OCI-LY7 (cell line): ENCODE measurements around the gene COL4A1. TPM values are rescaled to one million over a fixed set of nuclear protein-coding genes. Genes with fewer than 3 reads are reported as not detected.

Source experiments
- BruUV-seq: library from RNA; stranded (reverse); fragments of 400-500 nt; replicated peaks from 2 replicates; lab custom pipeline; 2021; lab: Mats Ljungman, UMichigan
- CTCF ChIA-PET: fragments of 300-600 bp; sonication (Branson Sonifier 250); formaldehyde crosslinking; loops from one replicate; lab custom pipeline; 2022; ENCODE audit warnings: antibody characterized with exemption; ENCODE audit not compliant: unreplicated experiment; lab: Charles Lee
- POLR2A ChIA-PET: fragments of 300-600 bp; sonication (Branson Sonifier 250); formaldehyde crosslinking; loops from one replicate; lab custom pipeline; 2022; ENCODE audit warnings: antibody characterized with exemption; lab: Charles Lee
- DNase-seq: peaks from one replicate; pipeline ENCODE4 v3.0.0-alpha.2; 2015; ENCODE audit warnings: low spot score
- H2AFZ ChIP-seq: fragments of 200-600 bp; sonication (generic), shearing (Covaris generic); 2 replicates; pipeline ENCODE4 v1.6.1; 2014; ENCODE audit warnings: mild to moderate bottlenecking, antibody characterized with exemption, low read length, moderate library complexity
- H3K27ac ChIP-seq: fragments of 200-600 bp; sonication (generic); 2 replicates; pipeline ENCODE4 v1.5.1; 2014; ENCODE audit warnings: mixed run types, low read depth, mild to moderate bottlenecking, moderate library complexity, low read length, inconsistent platforms; ENCODE audit not compliant: poor library complexity, severe bottlenecking
- H3K36me3 ChIP-seq: fragments of 200-600 bp; sonication (generic); 2 replicates; pipeline ENCODE4 v1.6.1; 2014; ENCODE audit warnings: mild to moderate bottlenecking, antibody characterized with exemption, low read length, moderate library complexity, mixed read lengths; ENCODE audit not compliant: insufficient read depth
- H3K4me1 ChIP-seq: fragments of 200-600 bp; sonication (generic); 2 replicates; pipeline ENCODE4 v1.5.1; 2014; ENCODE audit warnings: mild to moderate bottlenecking, low read length; ENCODE audit not compliant: insufficient read depth, poor library complexity, severe bottlenecking
- H3K4me2 ChIP-seq: fragments of 200-600 bp; sonication (generic); 2 replicates; pipeline ENCODE4 v1.6.1; 2014; ENCODE audit warnings: mild to moderate bottlenecking, low read length
- H3K4me3 ChIP-seq: fragments of 200-600 bp; sonication (generic); 2 replicates; pipeline ENCODE4 v1.5.1; 2014; ENCODE audit warnings: mild to moderate bottlenecking, low read depth, low read length; ENCODE audit not compliant: poor library complexity, severe bottlenecking
- H3K79me2 ChIP-seq: fragments of 200-600 bp; sonication (generic); 2 replicates; pipeline ENCODE4 v1.6.1; 2016; ENCODE audit warnings: low read depth, mild to moderate bottlenecking, low read length, moderate library complexity, mixed read lengths; ENCODE audit not compliant: insufficient read depth
- H3K9me2 ChIP-seq: fragments of 200-600 bp; sonication (generic); 2 replicates; pipeline ENCODE4 v1.6.1; 2016; ENCODE audit warnings: mild to moderate bottlenecking, low read length, mixed read lengths; ENCODE audit not compliant: insufficient read depth
- H3K9me3 ChIP-seq: fragments of 200-600 bp; sonication (generic); 2 replicates; pipeline ENCODE4 v1.6.1; 2014; ENCODE audit warnings: mild to moderate bottlenecking, mixed run types, low read length, mixed read lengths
- H4K20me1 ChIP-seq: fragments of 200-600 bp; sonication (generic); 2 replicates; pipeline ENCODE4 v1.6.1; 2014; ENCODE audit warnings: mild to moderate bottlenecking, antibody characterized with exemption, low read length, moderate library complexity, mixed read lengths; ENCODE audit not compliant: insufficient read depth
- CTCF ChIP-seq: fragments of 200-600 bp; sonication (generic); conservative IDR thresholded peaks from 2 replicates; pipeline ENCODE4 v1.5.1; 2014; ENCODE audit warnings: mild to moderate bottlenecking, antibody characterized with exemption, low read length, moderate library complexity, mixed read lengths
- EZH2phosphoT487 ChIP-seq: fragments of 200-600 bp; sonication (generic); IDR thresholded peaks from 2 replicates; pipeline ENCODE4 v1.6.1; 2018; ENCODE audit warnings: low read depth, borderline replicate concordance, mild to moderate bottlenecking, mixed run types, antibody characterized with exemption, low read length, moderate library complexity, mixed read lengths
- intact Hi-C: fragments of 100-400 bp; cut with micrococcal nuclease; formaldehyde crosslinking; loops from one replicate; pipeline ENCODE4 v1.10.0; 2022; ENCODE audit not compliant: unreplicated experiment
- total RNA-seq, 2 experiments: library from RNA; depleted of rRNA in 1 of 2; stranded (reverse); fragments of >200 nt in 1 of 2; shearing (Covaris generic) in 1 of 2; gene quantifications; 2 replicates each; pipeline ENCODE4 v1.2.3, GENCODE V29; 2014 to 2022

The COL4A1 gene
- total RNA-seq, 2 experiments from 2014 or later, result 0.06 TPM; not detected in 1

- Histone ChIP-seq H3K9me3 (no peaks in the 10 kb centered on the region), H4K20me1 (no peaks in the 10 kb centered on the region), H3K9me2 (no peaks in the 10 kb centered on the region), H2AFZ (no peak overlapping the region), H3K4me2 (no peak overlapping the region), H3K27ac (no peak overlapping the region), H3K4me1 (no peaks in the 10 kb centered on the region), H3K36me3 (no peaks in the 10 kb centered on the region), H3K79me2 (no peaks in the 10 kb centered on the region), H3K4me3 (no peak overlapping the region)
- POLR2A ChIA-PET, result interaction anchor here (0.5 kb wide), 1 partner anchor 11 kb away, joined by 3 read pairs; no protein-coding TSS in a partner anchor
- intact Hi-C loops, result no loop called here
- BruUV-seq, result no TSS peak
- DNase-seq, result no peak
- no peak for TF ChIP-seq EZH2phosphoT487
- TF ChIP-seq CTCF, result no peak
- CTCF ChIA-PET, result no interaction called here
Measured at GRCh38 chr13:110234532-110234931, 72.4 kb downstream of the COL4A1 start.

- Histone ChIP-seq H3K9me3 (no peaks in the 10 kb centered on the region), H3K27ac (no peak overlapping the region), H3K4me3 (no peak overlapping the region), H4K20me1 (no peaks in the 10 kb centered on the region), H3K36me3 (no peaks in the 10 kb centered on the region), H3K79me2 (no peaks in the 10 kb centered on the region), H3K4me1 (no peaks in the 10 kb centered on the region), H3K4me2 (no peak overlapping the region), H2AFZ (no peak overlapping the region), H3K9me2 (no peaks in the 10 kb centered on the region)
- CTCF ChIA-PET, result no interaction called here
- POLR2A ChIA-PET, result no interaction called here
- no TSS peak for BruUV-seq
- no peak for TF ChIP-seq CTCF
- no peak for TF ChIP-seq EZH2phosphoT487
- intact Hi-C loops, result no loop called here
- DNase-seq, result no peak
Measured at GRCh38 chr13:110233951-110234280, 73.0 kb downstream of the COL4A1 start.

GRCh38 chr13:110233181-110233950 is 73.6 kb downstream of the COL4A1 start:
- CTCF ChIA-PET, result no interaction called here
- Histone ChIP-seq H3K9me3 (no peaks in the 10 kb centered on the region), H3K4me2 (no peak overlapping the region), H3K4me1 (no peaks in the 10 kb centered on the region), H3K79me2 (no peaks in the 10 kb centered on the region), H3K36me3 (no peaks in the 10 kb centered on the region), H2AFZ (no peak overlapping the region), H3K27ac (no peak overlapping the region), H3K4me3 (no peak overlapping the region), H4K20me1 (no peaks in the 10 kb centered on the region), H3K9me2 (no peaks in the 10 kb centered on the region)
- POLR2A ChIA-PET, result no interaction called here
- intact Hi-C loops, result no loop called here
- TF ChIP-seq EZH2phosphoT487, result no peak
- TF ChIP-seq CTCF, result no peak
- DNase-seq, result no peak
- no TSS peak for BruUV-seq
